Measurements from ENCODE around the gene CPPED1. TPM values are rescaled to one million over a fixed set of nuclear protein-coding genes. Genes with fewer than 3 reads are reported as not detected.

CPPED1 gene
- polyA plus RNA-seq, 5 donors: 8.6 to 10.6 (median 10.2) TPM

- no peak for DNase-seq
Observed at GRCh38 chr16:12609937-12610699, 193.6 kb downstream of the CPPED1 start.

Other genes starting within 250 kb of the CPPED1 start
- gene SHISA9, start 97.7 kb upstream of the CPPED1 start, polyA plus RNA-seq (ENCODE audit: insufficient read depth in 1 of 5, insufficient read length in 5 of 5, low replicate concordance in 1 of 5): under 1 TPM; 0.04 to 0.09 (median 0.08) TPM